ENCODE results near the gene BLID. TPM values are rescaled to one million over a fixed set of nuclear protein-coding genes. Genes with fewer than 3 reads are reported as not detected.

Gene BLID
- total and polyA plus RNA-seq, 2 of the 4 experiments (the other 2 are of a cell fraction) = 0.24 to 30.8 TPM

DNA sequence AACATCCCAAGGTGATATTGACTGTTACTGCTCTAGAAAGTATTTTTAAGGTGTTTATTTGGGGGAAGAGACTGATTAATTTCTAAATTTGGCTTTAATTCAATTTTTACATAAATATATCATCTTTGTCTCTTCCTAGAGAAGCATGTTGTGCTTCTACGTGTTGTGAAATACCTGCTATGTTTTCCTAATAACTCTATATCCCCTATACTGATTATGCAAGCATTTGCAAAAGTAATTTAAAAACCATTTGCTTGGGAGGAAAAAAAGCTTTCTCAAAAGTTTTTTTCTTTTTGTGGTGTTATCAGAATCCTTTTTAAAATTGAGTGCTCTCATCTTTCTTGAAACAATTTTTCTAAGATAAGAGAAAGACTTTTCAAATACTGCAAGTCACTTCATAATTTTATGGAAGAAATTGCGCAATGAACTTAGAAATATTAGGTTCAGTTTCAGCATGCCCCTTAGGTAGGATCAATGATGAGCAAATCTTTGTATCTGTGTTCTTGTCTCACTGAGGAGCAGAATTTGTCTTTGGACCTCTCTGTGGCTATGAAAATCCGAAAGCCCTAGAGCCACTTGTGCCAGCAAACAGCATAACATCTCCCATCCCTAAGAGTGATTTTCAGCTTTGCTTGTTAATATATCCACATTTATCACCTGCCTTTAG lies 7.4 kb upstream of the BLID start (continued):
- TF ChIP-seq RFX5 (IDR thresholded peaks at IDR 0.05; ENCODE audit: low read depth, low read length) = no peak

DNA sequence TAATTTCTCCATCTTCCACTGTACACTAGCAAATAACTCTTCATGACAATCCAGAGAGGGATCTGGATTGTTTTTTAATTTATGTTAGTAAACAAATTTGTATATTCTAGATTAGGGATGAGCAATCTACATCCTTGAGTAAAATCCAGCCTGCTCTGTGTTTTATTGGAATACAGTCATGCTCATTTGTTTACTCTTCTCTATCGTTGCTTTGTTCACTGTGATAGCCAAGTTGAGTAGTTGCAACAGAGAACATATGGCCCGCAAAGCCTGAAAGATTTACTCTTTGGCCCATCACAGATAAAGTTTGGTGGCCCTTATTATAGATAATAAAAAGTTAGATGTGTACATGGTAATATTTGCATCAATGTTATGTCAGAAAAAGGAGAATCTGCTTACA lies 6.2 kb upstream of the BLID start:
- peaks cover 58% of the 10 kb centered on the region for H4K20me1 ChIP-seq (ENCODE audit: insufficient read depth, low read length)
- H3K14ac ChIP-seq (replicated peaks; ENCODE audit: low read depth, low read length) = no peak overlapping the region
- peak overlapping the region; percentile 65 for H2BK5ac ChIP-seq (ENCODE audit: low read depth, low read length, poor library complexity, severe bottlenecking)
- ChIA-PET CTCF (no interaction called here), POLR2A (ENCODE audit: unreplicated experiment) (no interaction called here)
- no peak overlapping the region for H3K4me2 ChIP-seq (ENCODE audit: low read depth, low read length)
- no TSS peak for BruUV-seq (replicated peaks)
- H4K5ac ChIP-seq (ENCODE audit: low read depth, low read length) = no peak overlapping the region
- no peak overlapping the region for H3K23ac ChIP-seq (ENCODE audit: low read depth, low read length)
- no CpG with 5 or more reads among the region's 2 CpGs for WGBS, 2 experiments (ENCODE audit: extremely low coverage in 2 of 2, insufficient read length in 1 of 2)
- H3K4ac ChIP-seq (ENCODE audit: low read depth, low read length) = no peak overlapping the region
- H2BK15ac ChIP-seq (ENCODE audit: low read depth, low read length) = no peak overlapping the region
- H3K27ac ChIP-seq (ENCODE audit: insufficient read depth, low read length) = no peak overlapping the region
- no peak overlapping the region for H2BK20ac ChIP-seq (ENCODE audit: low read depth, low read length)
- DNase-seq (no peak), ATAC-seq (ENCODE audit: low read depth) (0 out of 2 replicates have a peak, but pooled peaks have one; percentile 15)
- peaks cover 23% of the 10 kb centered on the region for H3K36me3 ChIP-seq (ENCODE audit: control insufficient read depth, insufficient read depth, low read length)
- H3K9me3 ChIP-seq (ENCODE audit: control insufficient read depth, insufficient read depth, low read length) = no peaks in the 10 kb centered on the region
- intact Hi-C loops (cut with micrococcal nuclease) = no loop called here
- no peak overlapping the region for H3K56ac ChIP-seq (ENCODE audit: extremely low read depth, insufficient read depth, low read length)
- no peak overlapping the region for H3K9ac ChIP-seq (ENCODE audit: low read depth, low read length)
- 0 out of 4 replicates have a peak overlapping the region, but pooled peaks of 1 of the 2 experiments have one; percentile 39 for H4K8ac ChIP-seq (ENCODE audit: low read depth in 2 of 2, low read length in 2 of 2)
- H3K4me3 ChIP-seq (ENCODE audit: insufficient read depth, low read depth, low read length) = no peak overlapping the region
- peaks cover 8% of the 10 kb centered on the region for H3K4me1 ChIP-seq (ENCODE audit: control insufficient read depth, insufficient read depth, low read length)
- H3K18ac ChIP-seq (ENCODE audit: low read depth, low read length) = no peak overlapping the region
- no peak overlapping the region for H2AFZ ChIP-seq (replicated peaks; ENCODE audit: low read length, poor library complexity)
- in situ Hi-C loops (cut with MboI; ENCODE audit: low sequenced_read_pairs) = loop anchor here (25.0 kb wide), 1 partner anchor 660 kb away; the partner anchor contains the start of genes SORL1 and SORL1-AS1
- dilution Hi-C loops (cut with HindIII; ENCODE audit: low sequenced_read_pairs, unreplicated experiment) = no loop called here
- H2AK5ac ChIP-seq (ENCODE audit: low read depth, low read length) = no peak overlapping the region
- H4K91ac ChIP-seq (ENCODE audit: insufficient read depth, low read depth, low read length) = no peak overlapping the region
- no peaks in the 10 kb centered on the region for H3K9me1 ChIP-seq (ENCODE audit: insufficient read depth, low read length)
- TF ChIP-seq, protein P1, sequence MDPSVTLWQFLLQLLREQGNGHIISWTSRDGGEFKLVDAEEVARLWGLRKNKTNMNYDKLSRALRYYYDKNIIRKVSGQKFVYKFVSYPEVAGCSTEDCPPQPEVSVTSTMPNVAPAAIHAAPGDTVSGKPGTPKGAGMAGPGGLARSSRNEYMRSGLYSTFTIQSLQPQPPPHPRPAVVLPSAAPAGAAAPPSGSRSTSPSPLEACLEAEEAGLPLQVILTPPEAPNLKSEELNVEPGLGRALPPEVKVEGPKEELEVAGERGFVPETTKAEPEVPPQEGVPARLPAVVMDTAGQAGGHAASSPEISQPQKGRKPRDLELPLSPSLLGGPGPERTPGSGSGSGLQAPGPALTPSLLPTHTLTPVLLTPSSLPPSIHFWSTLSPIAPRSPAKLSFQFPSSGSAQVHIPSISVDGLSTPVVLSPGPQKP (IDR thresholded peaks at IDR 0.05; ENCODE audit: borderline replicate concordance, low read depth, low read length) = no peak
- TF ChIP-seq MAFK (IDR thresholded peaks at IDR 0.05; ENCODE audit: low read depth, low read length) (no peak), RAD21 (IDR thresholded peaks at IDR 0.05; ENCODE audit: low read length) (no peak), RFX5 (IDR thresholded peaks at IDR 0.05; ENCODE audit: low read depth, low read length) (no peak), POLR2A (IDR thresholded peaks at IDR 0.05; ENCODE audit: low read depth, low read length) (no peak), BHLHE40 (IDR thresholded peaks at IDR 0.05; ENCODE audit: low read depth, low read length) (no peak), CHD1 (IDR thresholded peaks at IDR 0.05; ENCODE audit: low read depth, low read length) (no peak), MXI1 (IDR thresholded peaks at IDR 0.05; ENCODE audit: borderline replicate concordance, low read depth, low read length) (no peak), NFE2L2 (IDR thresholded peaks at IDR 0.05; ENCODE audit: low read depth, low read length) (no peak), MAZ (IDR thresholded peaks at IDR 0.05; ENCODE audit: borderline replicate concordance, low read depth, low read length) (no peak), SMC3 (IDR thresholded peaks at IDR 0.05; ENCODE audit: low read depth, low read length) (no peak)
- TF ChIP-seq, protein P2, sequence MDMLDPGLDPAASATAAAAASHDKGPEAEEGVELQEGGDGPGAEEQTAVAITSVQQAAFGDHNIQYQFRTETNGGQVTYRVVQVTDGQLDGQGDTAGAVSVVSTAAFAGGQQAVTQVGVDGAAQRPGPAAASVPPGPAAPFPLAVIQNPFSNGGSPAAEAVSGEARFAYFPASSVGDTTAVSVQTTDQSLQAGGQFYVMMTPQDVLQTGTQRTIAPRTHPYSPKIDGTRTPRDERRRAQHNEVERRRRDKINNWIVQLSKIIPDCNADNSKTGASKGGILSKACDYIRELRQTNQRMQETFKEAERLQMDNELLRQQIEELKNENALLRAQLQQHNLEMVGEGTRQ (IDR thresholded peaks at IDR 0.05; ENCODE audit: low read depth, low read length) = no peak
- TF ChIP-seq, protein P3, sequence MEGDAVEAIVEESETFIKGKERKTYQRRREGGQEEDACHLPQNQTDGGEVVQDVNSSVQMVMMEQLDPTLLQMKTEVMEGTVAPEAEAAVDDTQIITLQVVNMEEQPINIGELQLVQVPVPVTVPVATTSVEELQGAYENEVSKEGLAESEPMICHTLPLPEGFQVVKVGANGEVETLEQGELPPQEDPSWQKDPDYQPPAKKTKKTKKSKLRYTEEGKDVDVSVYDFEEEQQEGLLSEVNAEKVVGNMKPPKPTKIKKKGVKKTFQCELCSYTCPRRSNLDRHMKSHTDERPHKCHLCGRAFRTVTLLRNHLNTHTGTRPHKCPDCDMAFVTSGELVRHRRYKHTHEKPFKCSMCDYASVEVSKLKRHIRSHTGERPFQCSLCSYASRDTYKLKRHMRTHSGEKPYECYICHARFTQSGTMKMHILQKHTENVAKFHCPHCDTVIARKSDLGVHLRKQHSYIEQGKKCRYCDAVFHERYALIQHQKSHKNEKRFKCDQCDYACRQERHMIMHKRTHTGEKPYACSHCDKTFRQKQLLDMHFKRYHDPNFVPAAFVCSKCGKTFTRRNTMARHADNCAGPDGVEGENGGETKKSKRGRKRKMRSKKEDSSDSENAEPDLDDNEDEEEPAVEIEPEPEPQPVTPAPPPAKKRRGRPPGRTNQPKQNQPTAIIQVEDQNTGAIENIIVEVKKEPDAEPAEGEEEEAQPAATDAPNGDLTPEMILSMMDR (conservative IDR thresholded peaks at IDR 0.05; ENCODE audit: low read depth, low read length) = no peak
- H2BK120ac ChIP-seq (ENCODE audit: low read depth, low read length) = no peak overlapping the region
- no peaks in the 10 kb centered on the region for H3K27me3 ChIP-seq (ENCODE audit: control insufficient read depth, insufficient read depth, low read length)
- no peak overlapping the region for H2AK9ac ChIP-seq (replicated peaks; ENCODE audit: low read depth, low read length, poor library complexity)
- H3K79me1 ChIP-seq (ENCODE audit: low read depth in 1 of 2, low read length in 2 of 2) = peaks cover 8 to 45% of the 10 kb centered on the region in 2 experiments
